Astrocyte (in vitro differentiated cells and primary cell): ENCODE data around the gene TMEM25. TPM values are rescaled to one million over a fixed set of nuclear protein-coding genes. Genes with fewer than 3 reads are reported as not detected.

Source experiments
- DNase-seq: peaks from one replicate; pipeline ENCODE4 v3.0.0-alpha.2; 2010; ENCODE audit warnings: low read depth
- FAIRE-seq: peaks from 2 replicates; lab custom pipeline; 2011; peaks lifted over from hg19 to GRCh38; lab: Jason Lieb, UNC
- H2AFZ ChIP-seq: 2 replicates; pipeline ENCODE4 v1.6.0; 2012; ENCODE audit warnings: low read depth, low read length, inconsistent platforms
- H3K27ac ChIP-seq: 2 replicates; pipeline ENCODE4 v1.5.1; 2011; ENCODE audit warnings: low read depth, low read length, inconsistent platforms
- H3K27me3 ChIP-seq: 2 replicates; pipeline ENCODE4 v1.6.0; 2011; ENCODE audit warnings: low read length, inconsistent platforms; ENCODE audit not compliant: insufficient read depth
- H3K36me3 ChIP-seq: 2 replicates; pipeline ENCODE4 v1.5.1; 2011; ENCODE audit warnings: low read length, inconsistent platforms; ENCODE audit not compliant: insufficient read depth
- H3K4me1 ChIP-seq: 2 replicates; pipeline ENCODE4 v1.5.1; 2011; ENCODE audit warnings: low read length, inconsistent platforms; ENCODE audit not compliant: insufficient read depth
- H3K4me2 ChIP-seq: 2 replicates; pipeline ENCODE4 v1.6.0; 2012; ENCODE audit warnings: low read length, inconsistent platforms
- H3K4me3 ChIP-seq: 2 replicates; pipeline ENCODE4 v1.5.1; 2011; ENCODE audit warnings: low read depth, mild to moderate bottlenecking, low read length, inconsistent platforms; ENCODE audit not compliant: insufficient read depth
- H3K79me2 ChIP-seq: 2 replicates; pipeline ENCODE4 v1.6.0; 2012; ENCODE audit warnings: mild to moderate bottlenecking, low read length, inconsistent platforms; ENCODE audit not compliant: insufficient read depth
- H3K9ac ChIP-seq: 2 replicates; pipeline ENCODE4 v1.6.0; 2012; ENCODE audit warnings: mild to moderate bottlenecking, low read length, inconsistent platforms
- H3K9me3 ChIP-seq: 2 replicates; pipeline ENCODE4 v1.5.1; 2012; ENCODE audit warnings: low read depth, mild to moderate bottlenecking, low read length, inconsistent platforms; ENCODE audit not compliant: insufficient read depth
- H4K20me1 ChIP-seq: 2 replicates; pipeline ENCODE4 v1.6.0; 2012; ENCODE audit warnings: low read length, inconsistent platforms; ENCODE audit not compliant: insufficient read depth
- H3K27ac Mint-ChIP-seq: one replicate; pipeline ENCODE4 v1.8.0; 2021; ENCODE audit warnings: mild to moderate bottlenecking, mixed read lengths; ENCODE audit not compliant: unreplicated experiment
- H3K27me3 Mint-ChIP-seq: one replicate; pipeline ENCODE4 v1.8.0; 2021; ENCODE audit warnings: low read depth, mixed read lengths; ENCODE audit not compliant: unreplicated experiment
- H3K36me3 Mint-ChIP-seq: one replicate; pipeline ENCODE4 v1.8.0; 2021; ENCODE audit warnings: low read depth, mixed read lengths; ENCODE audit not compliant: unreplicated experiment
- H3K4me1 Mint-ChIP-seq: one replicate; pipeline ENCODE4 v1.8.0; 2021; ENCODE audit warnings: low read depth, mixed read lengths; ENCODE audit not compliant: unreplicated experiment
- H3K4me3 Mint-ChIP-seq: one replicate; pipeline ENCODE4 v1.8.0; 2021; ENCODE audit warnings: mild to moderate bottlenecking, moderate library complexity, mixed read lengths; ENCODE audit not compliant: unreplicated experiment
- H3K9me3 Mint-ChIP-seq: one replicate; pipeline ENCODE4 v1.8.0; 2021; ENCODE audit warnings: mild to moderate bottlenecking, mixed read lengths; ENCODE audit not compliant: unreplicated experiment
- CTCF ChIP-seq: IDR thresholded peaks from 2 replicates; pipeline ENCODE4 v1.5.1; 2011; ENCODE audit warnings: low read depth, mild to moderate bottlenecking, inconsistent platforms, low read length, moderate library complexity; ENCODE audit not compliant: insufficient read depth
- EZH2 ChIP-seq: IDR thresholded peaks from 2 replicates; pipeline ENCODE4 v1.6.1; 2012; ENCODE audit warnings: mild to moderate bottlenecking, low read length, inconsistent platforms; ENCODE audit not compliant: insufficient read depth
- total RNA-seq: library from RNA; stranded (reverse); gene quantifications from 2 replicates; pipeline ENCODE4 v1.2.1, GENCODE V29; 2021

The TMEM25 gene
- total RNA-seq, 1 donor from 2014 or later, result 19.0 TPM

- no peak overlapping the region for H2AFZ ChIP-seq
- peaks cover 19% of the 10 kb centered on the region for H3K36me3 Mint-ChIP-seq
- TF ChIP-seq CTCF (peak; percentile 24), EZH2 (no peak)
- H3K4me1 ChIP-seq, result no peaks in the 10 kb centered on the region
- H3K9ac ChIP-seq, result no peak overlapping the region
- H3K4me1 Mint-ChIP-seq, result no peaks in the 10 kb centered on the region
- H3K4me3 Mint-ChIP-seq, result no peak overlapping the region
- H3K27ac ChIP-seq, result no peak overlapping the region
- H3K36me3 ChIP-seq, result peaks cover 52% of the 10 kb centered on the region
- no peak overlapping the region for H3K4me2 ChIP-seq
- no peak overlapping the region for H3K27ac Mint-ChIP-seq
- H3K27me3 Mint-ChIP-seq, result no peaks in the 10 kb centered on the region
- peaks cover 14% of the 10 kb centered on the region for H4K20me1 ChIP-seq
- H3K79me2 ChIP-seq, result no peaks in the 10 kb centered on the region
- DNase-seq, result peak; percentile 20
- no peaks in the 10 kb centered on the region for H3K9me3 Mint-ChIP-seq
- no peak for FAIRE-seq
- no peaks in the 10 kb centered on the region for H3K27me3 ChIP-seq
- H3K9me3 ChIP-seq, result no peaks in the 10 kb centered on the region
- H3K4me3 ChIP-seq, result no peak overlapping the region
Observed at GRCh38 chr11:118522571-118523072, 8.4 kb upstream of the TMEM25 start.

GRCh38 chr11:118524356-118524755 lies 6.6 kb upstream of the TMEM25 start:
- H3K4me1 ChIP-seq, result no peaks in the 10 kb centered on the region
- H3K9ac ChIP-seq, result no peak overlapping the region
- Mint-ChIP-seq H3K27ac (no peak overlapping the region), H3K4me3 (no peak overlapping the region), H3K27me3 (no peaks in the 10 kb centered on the region), H3K36me3 (peaks cover 20% of the 10 kb centered on the region), H3K9me3 (no peaks in the 10 kb centered on the region), H3K4me1 (peaks cover 2% of the 10 kb centered on the region)
- H4K20me1 ChIP-seq, result peaks cover 14% of the 10 kb centered on the region
- FAIRE-seq (no peak), DNase-seq (no peak)
- H3K36me3 ChIP-seq, result peaks cover 43% of the 10 kb centered on the region
- H3K27me3 ChIP-seq, result no peaks in the 10 kb centered on the region
- TF ChIP-seq EZH2, result no peak
- no peak for TF ChIP-seq CTCF
- H3K4me2 ChIP-seq, result no peak overlapping the region
- no peaks in the 10 kb centered on the region for H3K79me2 ChIP-seq
- H2AFZ ChIP-seq, result no peak overlapping the region
- H3K9me3 ChIP-seq, result no peaks in the 10 kb centered on the region
- no peak overlapping the region for H3K4me3 ChIP-seq
- H3K27ac ChIP-seq, result no peak overlapping the region

- Histone ChIP-seq H3K79me2 (no peaks in the 10 kb centered on the region), H3K4me2 (no peak overlapping the region), H4K20me1 (peaks cover 14% of the 10 kb centered on the region), H3K4me3 (no peak overlapping the region), H3K9me3 (no peaks in the 10 kb centered on the region), H2AFZ (no peak overlapping the region), H3K9ac (no peak overlapping the region), H3K27ac (no peak overlapping the region), H3K36me3 (peaks cover 38% of the 10 kb centered on the region), H3K4me1 (peaks cover under 1% of the 10 kb centered on the region), H3K27me3 (no peaks in the 10 kb centered on the region)
- TF ChIP-seq CTCF (no peak), EZH2 (no peak)
- H3K36me3 Mint-ChIP-seq, result peaks cover 18% of the 10 kb centered on the region
- FAIRE-seq (no peak), DNase-seq (no peak)
- H3K27me3 Mint-ChIP-seq, result no peaks in the 10 kb centered on the region
- H3K4me1 Mint-ChIP-seq, result peaks cover 3% of the 10 kb centered on the region
- no peaks in the 10 kb centered on the region for H3K9me3 Mint-ChIP-seq
- H3K4me3 Mint-ChIP-seq, result no peak overlapping the region
- no peak overlapping the region for H3K27ac Mint-ChIP-seq
Observed at GRCh38 chr11:118524757-118525470, 6.1 kb upstream of the TMEM25 start.
